Gastroesophageal sphincter (tissue), 4 donors: ENCODE data around the gene MBNL1. TPM values are rescaled to one million over a fixed set of nuclear protein-coding genes. Genes with fewer than 3 reads are reported as not detected.
A peak's percentile ranks its signal among the peaks of the same experiment; 100 is the strongest.

ENCODE experiments used
- ATAC-seq: fragments of 150-250 bp; one replicate; pipeline ENCODE4 v1.9.1; 2016; ENCODE audit warnings: mild to moderate bottlenecking, moderate library complexity
- H3K27ac ChIP-seq, 4 donors: fragments of 200-600 bp; sonication (generic) in 3 of 4; 1 replicate in 3 of 4; 2 replicates in 1 of 4; pipeline ENCODE4 v1.5.1; 2016 to 2019
- H3K27me3 ChIP-seq: fragments of 200-600 bp; sonication (generic); one replicate; pipeline ENCODE4 v1.5.1; 2019
- H3K36me3 ChIP-seq, 2 donors: fragments of 200-600 bp; sonication (generic); one replicate each; pipeline ENCODE4 v1.5.1; 2019; ENCODE audit warnings: control low read depth in 1 of 2
- H3K4me1 ChIP-seq, 3 donors: fragments of 200-600 bp; sonication (generic); 1 replicate in 2 of 3; 2 replicates in 1 of 3; pipeline ENCODE4 v1.5.1; 2016 to 2019; ENCODE audit warnings: control low read depth in 2 of 3
- H3K4me3 ChIP-seq, 2 donors: fragments of 200-600 bp; sonication (generic); one replicate each; pipeline ENCODE4 v1.5.1; 2019; ENCODE audit warnings: mild to moderate bottlenecking in 1 of 2, moderate library complexity in 1 of 2
- H3K9me3 ChIP-seq, 3 donors: fragments of 200-600 bp; sonication (generic); one replicate each; pipeline ENCODE4 v1.5.1; 2017 to 2019; ENCODE audit warnings: control low read depth in 2 of 3
- EP300 ChIP-seq: sonication (generic); formaldehyde crosslinking; IDR thresholded peaks from one replicate; pipeline ENCODE4 v1.6.1; 2017; ENCODE audit warnings: antibody characterized with exemption, mild to moderate bottlenecking
- POLR2A ChIP-seq, 2 donors: fragments of 450-650 bp; IDR thresholded peaks; one replicate each; pipeline ENCODE4 v1.6.1; 2017; ENCODE audit warnings: antibody characterized with exemption in 2 of 2, mild to moderate bottlenecking in 2 of 2, moderate library complexity in 1 of 2
- POLR2AphosphoS5 ChIP-seq: sonication (generic); formaldehyde crosslinking; IDR thresholded peaks from one replicate; pipeline ENCODE4 v1.6.1; 2017; ENCODE audit warnings: antibody characterized with exemption
- WGBS, 2 donors: methylation state at CpG; one replicate each; pipeline ENCODE4 v1.1.5; 2018; ENCODE audit warnings: low coverage in 1 of 2; 5-methylcytosine and 5-hydroxymethylcytosine counted together
- total RNA-seq, 4 donors: library from RNA; depleted of rRNA; stranded (reverse); fragments of >200 nt; gene quantifications; one replicate each; pipeline ENCODE4 v1.1.0, GENCODE V29; 2016
- TF ChIP-seq, protein P1 (sequence below), 4 experiments: fragments of 200-600 bp in 2 of 4; fragments of 450-650 bp in 2 of 4; sonication (generic) in 1 of 4; IDR thresholded peaks; one replicate each; pipeline ENCODE4 v1.5.1; 2017 to 2019; ENCODE audit warnings: antibody characterized with exemption in 4 of 4, mild to moderate bottlenecking in 2 of 4, moderate library complexity in 2 of 4

Gene MBNL1
- total RNA-seq, 4 donors from 2014 or later: 623 to 745 (median 684) TPM

DNA sequence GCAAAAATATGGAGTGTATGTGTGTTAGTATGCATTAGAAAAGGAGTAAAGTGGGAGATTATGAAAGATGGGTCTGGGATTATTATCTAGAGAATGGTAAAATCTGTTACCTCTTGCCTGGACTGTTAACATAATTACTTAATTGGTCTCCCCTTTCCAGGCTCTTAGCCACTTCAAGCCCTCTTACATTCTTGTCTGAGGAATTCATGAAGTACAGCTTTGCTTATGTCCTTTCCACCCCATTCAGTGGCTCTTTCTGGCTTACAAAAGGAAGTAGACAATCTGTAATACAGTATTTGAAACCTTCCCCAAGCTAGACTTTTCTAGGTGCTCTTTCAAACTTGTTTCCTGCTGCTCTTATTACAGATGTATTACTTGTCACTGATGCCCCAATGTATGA lies 129.8 kb downstream of the MBNL1 start:
- Histone ChIP-seq H3K4me3 (no peak overlapping the region), H3K9me3 (no peaks in the 10 kb centered on the region), H3K27ac (peak overlapping the region; percentile 34 to 79 (median 66)), H3K36me3 (no peaks in the 10 kb centered on the region), H3K4me1 (peaks cover 42 to 94% (median 61%) of the 10 kb centered on the region in 3 donors), H3K27me3 (no peaks in the 10 kb centered on the region)
- TF ChIP-seq, protein P1, sequence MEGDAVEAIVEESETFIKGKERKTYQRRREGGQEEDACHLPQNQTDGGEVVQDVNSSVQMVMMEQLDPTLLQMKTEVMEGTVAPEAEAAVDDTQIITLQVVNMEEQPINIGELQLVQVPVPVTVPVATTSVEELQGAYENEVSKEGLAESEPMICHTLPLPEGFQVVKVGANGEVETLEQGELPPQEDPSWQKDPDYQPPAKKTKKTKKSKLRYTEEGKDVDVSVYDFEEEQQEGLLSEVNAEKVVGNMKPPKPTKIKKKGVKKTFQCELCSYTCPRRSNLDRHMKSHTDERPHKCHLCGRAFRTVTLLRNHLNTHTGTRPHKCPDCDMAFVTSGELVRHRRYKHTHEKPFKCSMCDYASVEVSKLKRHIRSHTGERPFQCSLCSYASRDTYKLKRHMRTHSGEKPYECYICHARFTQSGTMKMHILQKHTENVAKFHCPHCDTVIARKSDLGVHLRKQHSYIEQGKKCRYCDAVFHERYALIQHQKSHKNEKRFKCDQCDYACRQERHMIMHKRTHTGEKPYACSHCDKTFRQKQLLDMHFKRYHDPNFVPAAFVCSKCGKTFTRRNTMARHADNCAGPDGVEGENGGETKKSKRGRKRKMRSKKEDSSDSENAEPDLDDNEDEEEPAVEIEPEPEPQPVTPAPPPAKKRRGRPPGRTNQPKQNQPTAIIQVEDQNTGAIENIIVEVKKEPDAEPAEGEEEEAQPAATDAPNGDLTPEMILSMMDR (IDR thresholded peaks at IDR 0.05): no peak
- no peak for ATAC-seq

DNA sequence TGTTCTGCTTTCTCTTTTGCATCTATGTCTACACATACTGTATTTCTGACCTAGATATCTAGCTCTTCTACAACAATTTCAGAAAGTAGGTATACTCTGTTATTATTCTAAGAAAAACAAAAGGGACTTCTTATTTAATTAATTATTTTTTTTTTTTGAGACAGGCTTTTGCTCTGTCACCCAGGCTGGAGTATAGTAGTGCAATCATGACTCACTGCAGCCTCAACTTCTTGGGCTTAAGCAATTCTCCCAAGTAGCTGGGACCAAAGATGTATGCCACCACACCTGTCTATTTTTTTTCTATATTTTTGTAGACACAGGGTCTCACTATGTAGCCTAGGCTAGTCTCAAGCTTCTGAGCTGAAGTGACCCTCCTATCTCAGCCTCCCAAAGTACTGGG lies 130.6 kb downstream of the MBNL1 start:
- Histone ChIP-seq H3K27ac (peak overlapping the region; percentile 35 to 79 (median 66)), H3K4me1 (peaks cover 46 to 95% (median 68%) of the 10 kb centered on the region in 3 donors), H3K27me3 (no peaks in the 10 kb centered on the region), H3K4me3 (no peak overlapping the region), H3K9me3 (no peaks in the 10 kb centered on the region), H3K36me3 (no peaks in the 10 kb centered on the region)
- peak; percentile 59 for ATAC-seq
- TF ChIP-seq POLR2A (IDR thresholded peaks at IDR 0.05) (no peak), EP300 (no peak), POLR2AphosphoS5 (no peak)
- TF ChIP-seq, protein P1 (IDR thresholded peaks at IDR 0.05): no peak

DNA sequence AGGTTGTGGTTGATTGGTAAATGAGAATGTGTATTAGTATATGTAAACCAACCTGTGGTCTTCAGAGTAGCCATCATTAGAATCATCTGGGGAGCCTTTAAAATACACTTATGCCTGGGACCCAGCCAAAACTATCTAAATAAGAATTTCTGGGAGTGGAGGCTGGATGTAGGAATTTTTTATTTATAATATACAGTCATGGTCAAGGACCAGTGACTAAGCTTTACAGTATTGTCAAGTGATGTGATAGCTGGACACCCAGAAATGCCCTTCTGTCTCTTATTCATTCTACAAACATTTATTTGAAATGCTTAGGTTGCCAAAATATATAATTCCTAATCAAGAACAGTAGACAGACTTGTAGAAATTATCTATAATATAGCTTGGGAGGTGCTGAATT lies 132.2 kb downstream of the MBNL1 start:
- peak overlapping the region; percentile 35 to 96 (median 78) for H3K27ac ChIP-seq
- no peak for ATAC-seq
- no peaks in the 10 kb centered on the region for H3K9me3 ChIP-seq
- no peaks in the 10 kb centered on the region for H3K27me3 ChIP-seq
- no peaks in the 10 kb centered on the region for H3K36me3 ChIP-seq
- peaks cover 55 to 95% (median 79%) of the 10 kb centered on the region in 3 donors for H3K4me1 ChIP-seq
- TF ChIP-seq POLR2A (IDR thresholded peaks at IDR 0.05) (no peak), POLR2AphosphoS5 (no peak), EP300 (no peak)
- TF ChIP-seq, protein P1 (IDR thresholded peaks at IDR 0.05): no peak
- no peak overlapping the region for H3K4me3 ChIP-seq

DNA sequence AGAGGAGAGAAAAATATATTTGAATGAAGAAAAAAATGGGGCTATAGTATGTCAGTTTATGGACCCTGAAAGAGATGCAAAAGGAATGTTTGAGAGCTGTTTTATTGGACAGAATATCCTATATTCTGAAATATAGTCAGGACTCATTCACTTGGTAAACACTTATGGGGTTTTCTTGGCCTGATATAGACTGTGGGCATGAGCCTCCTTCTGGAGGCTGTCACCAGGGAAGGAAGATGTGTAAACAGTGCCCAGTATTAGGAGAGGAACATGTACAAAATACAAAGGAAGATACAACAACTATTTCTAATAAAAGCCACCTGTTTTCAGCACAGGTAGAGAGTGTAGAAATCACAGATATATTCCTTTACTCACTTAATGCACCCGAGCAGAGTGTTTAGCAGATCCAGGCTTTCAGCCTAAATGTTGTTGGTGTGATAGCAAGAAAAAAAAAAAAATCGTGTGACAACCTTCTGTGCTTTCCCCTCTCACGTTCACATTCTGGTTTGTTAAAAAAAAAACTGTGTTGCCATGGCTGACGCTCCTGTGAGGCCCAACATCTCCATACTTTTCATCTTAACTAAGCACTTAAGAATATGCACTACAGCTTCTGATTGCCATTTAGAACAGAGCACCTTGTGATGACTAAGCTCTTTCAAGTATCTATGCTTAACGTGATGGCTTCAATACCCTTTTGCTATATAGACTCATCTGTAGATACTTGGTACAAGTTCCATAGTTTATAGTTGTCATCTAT lies 134.1 kb downstream of the MBNL1 start:
- no peak for ATAC-seq

More for the DNA sequence above, 134.1 kb downstream of the MBNL1 start:
- Histone ChIP-seq H3K27ac (peak overlapping the region; percentile 77 to 96 (median 80)), H3K4me1 (peaks cover 52 to 95% (median 73%) of the 10 kb centered on the region in 3 donors), H3K9me3 (no peaks in the 10 kb centered on the region), H3K4me3 (no peak overlapping the region), H3K27me3 (no peaks in the 10 kb centered on the region), H3K36me3 (no peaks in the 10 kb centered on the region)
- TF ChIP-seq, protein P1 (IDR thresholded peaks at IDR 0.05): no peak
- TF ChIP-seq POLR2A (IDR thresholded peaks at IDR 0.05): no peak
- no peak for TF ChIP-seq EP300
- TF ChIP-seq POLR2AphosphoS5: no peak
- 32 to 34% methylated on average over 5 of the region's 5 CpGs for WGBS, 2 donors
